Activated CD8-positive, alpha-beta memory T cell treated with anti-CD3 and anti-CD28 coated beads for 48 hours (primary cell): ENCODE data around the gene REPS1.

Experiments
- DNase-seq, 3 experiments: peaks; one replicate each; pipeline ENCODE4 v3.0.0-alpha.2; 2020; ENCODE audit warnings: low read depth in 2 of 3, low spot score in 2 of 3

REPS1 gene

DNA sequence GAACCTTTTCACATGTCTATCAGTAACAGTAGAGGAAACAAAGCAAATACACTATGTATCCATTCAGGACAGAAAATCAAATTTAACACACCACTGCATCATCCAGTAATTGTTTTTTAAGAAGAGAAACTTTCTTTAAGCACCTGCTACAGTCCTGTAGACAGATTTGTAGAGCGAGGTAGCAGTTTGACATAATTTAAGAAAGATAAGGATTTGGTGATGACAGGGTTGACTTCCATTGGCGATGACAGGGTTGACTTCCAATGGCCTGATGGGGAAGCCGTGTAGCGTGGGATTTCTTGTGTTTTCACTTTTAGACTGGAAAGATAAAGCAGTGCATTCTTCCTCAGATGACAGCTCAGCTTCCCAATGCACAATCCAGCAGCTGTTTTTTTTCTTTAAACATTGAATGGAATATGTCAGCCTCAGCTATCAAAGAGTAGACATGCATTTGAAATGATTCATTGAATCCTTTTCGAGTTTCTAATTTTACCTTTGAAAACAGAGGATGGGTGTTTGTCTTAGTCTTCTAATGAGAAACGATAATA is 123.6 kb downstream of the REPS1 start:
- no peak for DNase-seq

DNA sequence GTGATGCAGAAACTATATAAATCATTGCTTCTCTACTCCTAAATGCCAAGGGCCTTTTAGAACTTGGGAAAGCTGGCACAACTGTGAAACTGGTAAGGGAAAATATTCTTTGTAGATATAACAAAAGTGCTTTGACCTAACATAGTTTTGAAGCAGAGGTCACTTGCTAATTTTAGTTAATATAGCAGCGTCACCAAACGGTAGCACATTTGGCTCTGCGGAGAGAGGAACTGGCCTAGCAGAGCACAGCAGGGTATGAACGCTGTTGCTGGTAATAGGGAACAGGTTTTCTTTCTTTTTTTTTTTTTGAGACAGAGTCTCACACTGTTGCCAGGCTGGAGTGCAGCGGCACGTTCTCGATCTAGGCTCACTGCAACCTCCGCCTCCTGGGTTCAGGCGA is 124.7 kb downstream of the REPS1 start:
- DNase-seq, result no peak

DNA sequence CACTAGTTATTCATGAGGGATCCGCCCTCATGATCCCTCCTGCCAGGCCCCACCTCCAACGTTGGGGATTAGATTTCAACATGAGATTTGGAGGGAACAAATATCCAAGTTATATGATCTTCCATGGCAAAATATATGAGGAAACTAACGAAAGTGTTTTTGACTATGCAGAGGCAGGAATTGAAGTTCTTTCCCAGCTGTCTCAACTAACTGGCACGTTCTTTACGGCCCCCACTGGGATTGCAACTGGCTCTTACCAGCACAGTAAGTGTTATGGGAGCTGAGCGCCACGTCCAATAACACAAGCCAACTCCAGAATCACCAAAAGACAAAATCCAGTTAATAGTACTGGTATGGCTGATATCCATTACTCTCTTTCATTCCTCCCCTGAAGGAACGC is 125.6 kb downstream of the REPS1 start:
- no peak for DNase-seq

DNA sequence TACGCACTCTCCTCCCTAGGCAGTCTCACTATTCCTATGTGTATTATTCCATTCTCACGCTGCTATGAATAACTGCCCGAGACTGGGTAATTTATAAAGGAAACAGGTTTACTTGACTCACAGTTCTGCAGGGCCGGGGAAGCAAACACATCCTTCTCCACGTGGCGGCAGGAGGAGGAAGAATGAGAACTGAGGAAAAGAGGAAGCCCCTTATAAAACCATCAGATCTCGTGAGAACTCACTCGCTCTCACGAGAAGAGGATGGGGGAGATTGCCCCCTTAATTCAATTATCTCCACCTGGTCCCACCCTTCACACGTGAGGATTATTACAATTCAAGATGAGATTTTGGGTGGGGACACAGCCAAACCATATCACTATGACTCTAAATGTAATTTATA is 130.3 kb downstream of the REPS1 start:
- DNase-seq, result no peak

GRCh38 chr6:138856654-138857053 is 131.4 kb downstream of the REPS1 start:
- DNase-seq, result no peak
